HG03558 (cell line): ENCODE results near the gene RIPPLY3.

Source experiments
- ATAC-seq: cut with Tn5 transposase; IDR thresholded peaks from one replicate; pipeline ENCODE4 v1.9.1; 2021; ENCODE audit warnings: moderate number of reproducible peaks; ENCODE audit not compliant: unreplicated experiment; ENCODE audit errors: extremely low read depth

RIPPLY3 gene

GRCh38 chr21:37055271-37055855 is 48.9 kb downstream of the RIPPLY3 start:
- ATAC-seq, result no peak

GRCh38 chr21:37057614-37058013 is 51.1 kb downstream of the RIPPLY3 start:
- ATAC-seq, result no peak

DNA sequence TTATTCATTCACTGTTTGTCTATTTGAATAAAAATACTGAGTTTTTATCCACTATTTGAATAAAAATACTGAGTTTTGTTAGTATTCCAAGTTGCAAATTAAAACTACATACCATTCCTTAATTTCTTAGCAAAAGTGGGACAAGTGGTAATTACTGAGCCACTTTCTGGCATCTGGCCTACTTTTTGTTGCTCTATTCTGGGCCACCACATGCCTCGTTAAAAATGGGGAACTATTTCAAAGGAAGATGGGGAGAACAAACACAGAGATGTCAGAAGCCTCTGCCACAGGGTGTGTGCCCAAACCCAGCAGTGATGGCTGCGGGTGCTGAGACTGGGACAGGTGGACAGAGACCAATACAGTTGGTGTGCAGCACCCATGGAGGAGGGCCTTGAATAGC is 51.8 kb downstream of the RIPPLY3 start:
- no peak for ATAC-seq

GRCh38 chr21:37059181-37059580 is 52.7 kb downstream of the RIPPLY3 start:
- ATAC-seq, result no peak

DNA sequence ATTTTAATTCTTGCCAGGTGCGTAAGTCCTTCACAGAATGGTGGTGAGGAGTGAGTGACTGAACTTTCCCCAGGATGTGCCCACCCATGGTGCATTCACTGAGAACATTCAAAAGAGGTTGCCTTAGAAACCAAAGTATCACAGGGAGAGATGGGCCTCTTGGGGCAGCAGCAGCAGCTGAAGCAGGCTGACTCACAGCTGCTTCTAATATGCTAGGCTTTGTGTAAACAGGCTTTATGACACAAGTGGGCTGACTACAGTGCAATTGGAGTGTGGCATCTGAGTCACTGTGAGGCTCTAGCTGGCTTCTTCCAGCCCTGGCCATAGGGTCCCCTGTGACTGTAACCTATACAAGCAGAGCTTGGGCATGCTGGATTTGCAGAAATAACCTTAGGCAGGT is 53.8 kb downstream of the RIPPLY3 start:
- ATAC-seq, result no peak

GRCh38 chr21:37061926-37062592 is 55.6 kb downstream of the RIPPLY3 start:
- no peak for ATAC-seq

GRCh38 chr21:37062593-37062935 is 56.1 kb downstream of the RIPPLY3 start:
- ATAC-seq, result no peak

DNA sequence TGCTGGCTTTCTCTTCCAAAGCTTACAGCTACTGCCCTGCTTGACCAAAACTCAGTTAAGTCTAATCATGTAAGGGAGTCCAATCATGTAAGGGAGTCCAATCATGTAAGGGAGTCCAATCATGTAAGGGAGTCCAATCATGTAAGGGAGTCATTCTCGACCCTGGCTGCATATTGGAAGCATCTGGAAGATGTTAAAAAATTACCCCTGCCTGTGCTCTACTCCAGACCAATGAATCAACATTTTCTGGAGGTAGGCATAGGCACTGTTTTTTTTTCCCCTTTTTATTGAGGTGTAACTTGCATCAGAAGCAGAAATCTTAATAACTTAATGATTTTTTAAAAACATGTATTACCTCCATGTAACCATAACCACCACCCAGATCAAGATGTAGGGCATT is 56.9 kb downstream of the RIPPLY3 start:
- ATAC-seq, result no peak

- ATAC-seq, result no peak
Measured at GRCh38 chr21:37064841-37065240, 58.3 kb downstream of the RIPPLY3 start.

DNA sequence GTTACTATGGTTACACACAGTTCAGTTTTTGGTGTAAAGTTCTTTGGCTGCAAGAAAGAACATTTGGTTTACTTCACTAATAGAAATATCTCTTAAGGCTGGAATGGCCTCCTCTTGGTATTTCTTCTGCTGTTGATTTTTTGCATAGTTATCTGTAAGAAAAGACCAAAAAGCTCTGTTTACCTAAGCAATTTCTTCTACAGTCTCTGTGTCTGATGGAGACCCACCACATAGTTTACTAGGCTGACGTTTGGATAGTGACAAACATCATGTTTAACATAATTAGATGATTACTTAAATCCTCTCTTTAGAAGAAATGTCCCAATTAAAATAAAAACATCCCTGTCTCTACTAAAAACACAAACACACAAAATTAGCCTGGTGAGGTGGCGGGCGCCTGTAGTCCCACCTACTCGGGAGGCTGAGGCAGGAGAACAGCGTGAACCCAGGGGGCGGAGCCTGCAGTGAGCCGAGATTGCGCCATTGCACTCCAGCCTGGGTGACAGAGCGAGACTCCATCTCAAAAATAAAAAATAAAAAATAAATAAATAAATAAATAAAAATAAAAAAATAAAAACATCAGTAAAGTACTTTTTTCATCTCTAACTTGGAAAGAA is 59.2 kb downstream of the RIPPLY3 start:
- ATAC-seq, result no peak
